SU-DHL-6 (cell line): ENCODE measurements around the gene PRR35.

Experiments used
- H2AFZ ChIP-seq: fragments of 200-600 bp; sonication (generic); 2 replicates; pipeline ENCODE4 v1.6.1; 2014; ENCODE audit warnings: low read depth, mild to moderate bottlenecking, moderate library complexity, mixed read lengths, antibody characterized with exemption, low read length; ENCODE audit not compliant: severe bottlenecking
- H3F3A ChIP-seq: fragments of 200-600 bp; shearing (Covaris generic); 2 replicates; pipeline ENCODE4 v1.6.0; 2016; ENCODE audit warnings: antibody characterized with exemption, mild to moderate bottlenecking; ENCODE audit not compliant: insufficient read depth
- H3K27ac ChIP-seq: fragments of 200-600 bp; sonication (generic); 2 replicates; pipeline ENCODE4 v1.5.1; 2016; ENCODE audit warnings: low read depth, mild to moderate bottlenecking, low read length, moderate library complexity, mixed read lengths
- H3K27me3 ChIP-seq: fragments of 200-600 bp; sonication (generic), shearing (Covaris generic); 2 replicates; pipeline ENCODE4 v1.6.0; 2014; ENCODE audit warnings: mild to moderate bottlenecking, low read length
- H3K36me3 ChIP-seq: fragments of 200-600 bp; sonication (generic); 2 replicates; pipeline ENCODE4 v1.6.1; 2014; ENCODE audit warnings: mild to moderate bottlenecking, low read length, mixed read lengths
- H3K4me2 ChIP-seq: fragments of 300-600, 200-600 bp; shearing (Covaris generic), sonication (generic); 2 replicates; pipeline ENCODE4 v1.6.0; 2014; ENCODE audit warnings: low read length, low read depth, mild to moderate bottlenecking; ENCODE audit not compliant: poor library complexity, severe bottlenecking
- H3K4me3 ChIP-seq: fragments of 200-600 bp; sonication (generic); 2 replicates; pipeline ENCODE4 v1.5.1; 2014; ENCODE audit warnings: antibody characterized with exemption, low read length, mild to moderate bottlenecking, mixed read lengths; ENCODE audit not compliant: insufficient read depth, poor library complexity, severe bottlenecking
- H3K79me2 ChIP-seq: fragments of 200-600 bp; sonication (generic); 2 replicates; pipeline ENCODE4 v1.6.1; 2014; ENCODE audit warnings: mild to moderate bottlenecking, low read length, moderate library complexity; ENCODE audit not compliant: insufficient read depth
- H3K9ac ChIP-seq: fragments of 200-600 bp; sonication (generic); 2 replicates; pipeline ENCODE4 v1.7.0; 2014; ENCODE audit warnings: mild to moderate bottlenecking, low read length
- H3K9me2 ChIP-seq: fragments of 200-600 bp; sonication (generic); replicated peaks from 2 replicates; pipeline ENCODE4 v1.6.1; 2014; ENCODE audit warnings: low read length; ENCODE audit not compliant: insufficient read depth
- H3K9me3 ChIP-seq: fragments of 200-600 bp; sonication (generic); 2 replicates; pipeline ENCODE4 v1.6.1; 2014; ENCODE audit warnings: low read length, mixed read lengths; ENCODE audit not compliant: insufficient read depth
- H4K20me1 ChIP-seq: fragments of 200-600 bp; sonication (generic); 2 replicates; pipeline ENCODE4 v1.6.1; 2014; ENCODE audit warnings: low read depth, mild to moderate bottlenecking, antibody characterized with exemption, low read length, moderate library complexity, mixed read lengths
- CTCF ChIP-seq: fragments of 200-600 bp; sonication (generic); IDR thresholded peaks from one replicate; pipeline ENCODE4 v1.5.1; 2017; ENCODE audit warnings: antibody characterized with exemption, mild to moderate bottlenecking, low read length, moderate library complexity; ENCODE audit not compliant: insufficient read depth, poor library complexity, severe bottlenecking
- EZH2phosphoT487 ChIP-seq: fragments of 200-600 bp; sonication (generic), shearing (Covaris generic); conservative IDR thresholded peaks from 2 replicates; pipeline ENCODE4 v1.6.1; 2018; ENCODE audit warnings: mild to moderate bottlenecking, antibody characterized with exemption, low read length, moderate library complexity, mixed read lengths

The PRR35 gene

GRCh38 chr16:580141-580945, 20.1 kb downstream of the PRR35 start:
- H3K4me3 ChIP-seq, result no peak overlapping the region
- TF ChIP-seq EZH2phosphoT487 (no peak), CTCF (no peak)
- no peak overlapping the region for H3K27ac ChIP-seq
- H4K20me1 ChIP-seq, result no peaks in the 10 kb centered on the region
- H3K27me3 ChIP-seq, result no peaks in the 10 kb centered on the region
- H3K9ac ChIP-seq, result no peak overlapping the region
- H3K79me2 ChIP-seq, result no peaks in the 10 kb centered on the region
- no peak overlapping the region for H3K4me2 ChIP-seq
- H3K9me3 ChIP-seq, result no peaks in the 10 kb centered on the region
- H3F3A ChIP-seq, result no peaks in the 10 kb centered on the region
- H3K9me2 ChIP-seq, result no peaks in the 10 kb centered on the region
- no peak overlapping the region for H2AFZ ChIP-seq
- no peaks in the 10 kb centered on the region for H3K36me3 ChIP-seq

GRCh38 chr16:580946-581498, 20.8 kb downstream of the PRR35 start:
- Histone ChIP-seq H3K27ac (no peak overlapping the region), H3K9me3 (no peaks in the 10 kb centered on the region), H3K27me3 (no peaks in the 10 kb centered on the region), H3K9me2 (no peaks in the 10 kb centered on the region), H3K4me3 (no peak overlapping the region), H3K4me2 (no peak overlapping the region), H3K9ac (no peak overlapping the region), H4K20me1 (no peaks in the 10 kb centered on the region), H3K79me2 (no peaks in the 10 kb centered on the region), H2AFZ (no peak overlapping the region), H3K36me3 (no peaks in the 10 kb centered on the region), H3F3A (no peaks in the 10 kb centered on the region; the same call in 1 of the 2 replicates)
- TF ChIP-seq EZH2phosphoT487, result no peak
- TF ChIP-seq CTCF, result no peak

- no peak overlapping the region for H3K4me2 ChIP-seq
- TF ChIP-seq CTCF (no peak), EZH2phosphoT487 (no peak)
- no peak overlapping the region for H3K27ac ChIP-seq
- H2AFZ ChIP-seq, result no peak overlapping the region
- no peaks in the 10 kb centered on the region for H3K36me3 ChIP-seq
- no peaks in the 10 kb centered on the region for H3K9me2 ChIP-seq
- H3K9ac ChIP-seq, result no peak overlapping the region
- H3K4me3 ChIP-seq, result no peak overlapping the region
- H3K9me3 ChIP-seq, result no peaks in the 10 kb centered on the region
- no peaks in the 10 kb centered on the region for H3K79me2 ChIP-seq
- no peaks in the 10 kb centered on the region for H4K20me1 ChIP-seq
- H3F3A ChIP-seq, result no peaks in the 10 kb centered on the region; the same call in 1 of the 2 replicates
- H3K27me3 ChIP-seq, result no peaks in the 10 kb centered on the region
Observed at GRCh38 chr16:582218-582613, 22.0 kb downstream of the PRR35 start.
